HCT116 (cell line): Measurements from ENCODE around the gene GCK.

Source experiments
- SRF ChIP-seq: IDR thresholded peaks from 2 replicates; pipeline ENCODE4 v1.6.1; 2012; ENCODE audit warnings: low read depth
- YY1 ChIP-seq: IDR thresholded peaks from 2 replicates; pipeline ENCODE4 v1.6.1; 2011; ENCODE audit warnings: low read length, low read depth, moderate library complexity, mild to moderate bottlenecking; ENCODE audit not compliant: insufficient replicate concordance; ENCODE audit errors: extremely low read depth
- TF ChIP-seq, protein P1 (sequence below), 3 experiments: fragments of 200-600 bp in 1 of 3; sonication (generic) in 1 of 3; IDR thresholded peaks in 2 of 3; conservative IDR thresholded peaks in 1 of 3; 2 replicates each; pipeline ENCODE4 v1.5.1; 2012 to 2017; ENCODE audit warnings: low read depth in 2 of 3, low read length in 2 of 3, antibody characterized with exemption in 1 of 3, borderline replicate concordance in 1 of 3, control low read depth in 1 of 3, mild to moderate bottlenecking in 1 of 3, mixed read lengths in 1 of 3, mixed run types in 1 of 3, moderate library complexity in 1 of 3; ENCODE audit not compliant: insufficient read depth in 1 of 3

- TF ChIP-seq, protein P1, sequence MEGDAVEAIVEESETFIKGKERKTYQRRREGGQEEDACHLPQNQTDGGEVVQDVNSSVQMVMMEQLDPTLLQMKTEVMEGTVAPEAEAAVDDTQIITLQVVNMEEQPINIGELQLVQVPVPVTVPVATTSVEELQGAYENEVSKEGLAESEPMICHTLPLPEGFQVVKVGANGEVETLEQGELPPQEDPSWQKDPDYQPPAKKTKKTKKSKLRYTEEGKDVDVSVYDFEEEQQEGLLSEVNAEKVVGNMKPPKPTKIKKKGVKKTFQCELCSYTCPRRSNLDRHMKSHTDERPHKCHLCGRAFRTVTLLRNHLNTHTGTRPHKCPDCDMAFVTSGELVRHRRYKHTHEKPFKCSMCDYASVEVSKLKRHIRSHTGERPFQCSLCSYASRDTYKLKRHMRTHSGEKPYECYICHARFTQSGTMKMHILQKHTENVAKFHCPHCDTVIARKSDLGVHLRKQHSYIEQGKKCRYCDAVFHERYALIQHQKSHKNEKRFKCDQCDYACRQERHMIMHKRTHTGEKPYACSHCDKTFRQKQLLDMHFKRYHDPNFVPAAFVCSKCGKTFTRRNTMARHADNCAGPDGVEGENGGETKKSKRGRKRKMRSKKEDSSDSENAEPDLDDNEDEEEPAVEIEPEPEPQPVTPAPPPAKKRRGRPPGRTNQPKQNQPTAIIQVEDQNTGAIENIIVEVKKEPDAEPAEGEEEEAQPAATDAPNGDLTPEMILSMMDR (IDR thresholded peaks at IDR 0.05 in 2 of 3, conservative IDR thresholded peaks at IDR 0.05 in 1 of 3; ENCODE audit: borderline replicate concordance in 1 of 3, insufficient read depth in 1 of 3, low read depth in 2 of 3, low read length in 2 of 3): no peak
- no peak for TF ChIP-seq SRF
- no peak for TF ChIP-seq YY1
Measured at GRCh38 chr7:44101966-44102845, 87.0 kb downstream of the GCK start.
